ENCODE results near the gene TRPV3.

TRPV3 gene

DNA sequence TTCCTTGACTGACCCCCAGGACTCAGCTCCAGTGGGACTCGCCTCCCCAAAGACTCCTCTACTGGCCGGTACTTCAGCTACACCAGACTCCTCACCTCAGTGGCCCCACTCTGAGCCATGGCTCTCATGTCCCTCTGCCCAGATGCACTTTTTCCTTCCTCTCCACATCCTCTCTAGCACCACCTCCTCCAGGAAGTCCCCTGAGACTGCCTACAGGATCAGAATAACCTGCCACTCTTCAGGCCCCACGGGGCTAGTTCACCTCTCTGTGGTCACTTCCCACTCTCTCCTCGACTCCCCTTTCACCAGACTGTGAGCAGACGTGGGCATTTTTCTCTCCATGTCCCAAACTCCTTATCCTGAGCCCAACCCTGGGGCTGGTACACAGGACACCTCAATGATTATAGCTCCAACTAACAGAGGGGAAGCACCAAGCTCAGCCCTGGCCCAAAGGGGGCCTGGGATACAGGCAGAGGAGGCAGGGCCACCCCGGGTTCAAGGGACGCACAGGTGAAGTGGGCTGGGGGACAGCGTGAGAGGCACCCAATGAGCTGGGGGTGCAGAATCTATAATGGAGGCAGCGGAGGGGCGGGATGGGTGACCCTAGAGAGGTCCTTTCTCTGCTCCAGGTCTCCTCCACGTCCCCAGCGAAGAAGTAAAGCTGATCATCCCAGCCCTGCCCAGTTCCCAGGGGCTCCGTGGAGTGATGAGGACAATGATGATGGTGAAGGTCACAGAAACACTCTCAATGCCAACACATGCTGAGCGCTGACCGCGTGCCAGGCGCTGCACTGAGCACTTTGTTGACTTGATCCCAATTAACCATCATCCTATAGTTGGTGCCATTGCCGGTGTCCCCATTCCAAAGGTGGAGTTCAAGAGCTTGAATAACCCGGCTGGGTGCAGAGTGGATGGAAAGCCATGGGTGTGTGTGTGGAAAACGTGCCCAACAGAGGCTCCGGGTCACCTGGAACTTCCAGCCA is 3.9 kb downstream of the TRPV3 start:
- Histone ChIP-seq H3K9me3 (ENCODE audit: control insufficient read depth, low read length) (no peaks in the 10 kb centered on the region), H3K4me1 (ENCODE audit: control insufficient read depth, insufficient read depth, low read length) (peaks cover 31% of the 10 kb centered on the region), H3K4me3 (ENCODE audit: low read length) (no peak overlapping the region), H3K36me3 (ENCODE audit: control insufficient read depth, insufficient read depth, low read length) (no peaks in the 10 kb centered on the region), H3K9ac (ENCODE audit: low read length) (no peak overlapping the region), H3K27me3 (ENCODE audit: control insufficient read depth, insufficient read depth, low read length) (peaks cover 4% of the 10 kb centered on the region)

DNA sequence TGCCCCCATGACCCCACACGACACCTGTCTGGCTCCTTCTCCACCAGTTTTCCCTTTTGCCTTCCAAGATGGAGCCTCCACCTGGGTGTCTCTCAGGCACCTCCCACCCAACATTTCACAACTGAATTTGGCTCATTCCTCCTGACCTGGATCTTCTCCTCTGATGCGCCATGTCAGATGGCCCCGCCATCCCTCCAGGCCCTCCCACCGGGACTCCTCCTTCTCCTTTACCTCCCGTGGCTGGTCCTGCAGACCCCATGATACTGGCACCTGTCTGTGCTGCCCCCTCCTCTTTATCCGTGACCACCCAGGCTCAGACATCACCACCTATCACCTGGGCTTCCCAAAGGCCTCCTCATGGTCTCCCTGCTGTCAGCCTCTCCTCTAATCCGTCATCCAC is 4.7 kb downstream of the TRPV3 start:
- Histone ChIP-seq H3K4me1 (ENCODE audit: control insufficient read depth, insufficient read depth, low read length) (peaks cover 23% of the 10 kb centered on the region), H3K27me3 (ENCODE audit: control insufficient read depth, insufficient read depth, low read length) (peaks cover 4% of the 10 kb centered on the region), H3K4me3 (ENCODE audit: low read length) (no peak overlapping the region), H3K36me3 (ENCODE audit: control insufficient read depth, insufficient read depth, low read length) (no peaks in the 10 kb centered on the region), H3K9ac (ENCODE audit: low read length) (no peak overlapping the region), H3K9me3 (ENCODE audit: control insufficient read depth, low read length) (no peaks in the 10 kb centered on the region)

DNA sequence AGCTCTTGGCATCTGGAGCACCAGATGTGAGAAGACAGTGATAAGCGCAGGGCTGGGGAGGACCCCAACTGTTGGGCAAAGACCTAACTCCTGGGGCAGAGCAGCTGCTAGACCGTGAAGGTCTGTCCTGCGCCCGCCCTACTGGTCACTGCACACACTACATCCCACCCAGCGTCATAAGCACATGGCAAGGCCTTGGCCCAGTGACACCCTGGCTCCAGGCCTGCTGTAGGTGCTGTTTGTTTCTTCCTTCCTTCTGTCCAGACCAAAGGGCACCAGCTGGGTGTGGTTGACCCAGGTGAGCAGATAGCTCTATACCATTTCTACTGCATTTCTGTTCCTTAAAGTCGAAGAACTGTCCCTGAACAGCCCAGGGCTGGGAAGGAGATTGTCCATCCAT is 6.4 kb downstream of the TRPV3 start:
- H3K4me1 ChIP-seq (ENCODE audit: control insufficient read depth, insufficient read depth, low read length): peaks cover 17% of the 10 kb centered on the region
- H3K4me3 ChIP-seq (ENCODE audit: low read length): no peak overlapping the region
- H3K9me3 ChIP-seq (ENCODE audit: control insufficient read depth, low read length): no peaks in the 10 kb centered on the region
- no peaks in the 10 kb centered on the region for H3K36me3 ChIP-seq (ENCODE audit: control insufficient read depth, insufficient read depth, low read length)
- H3K9ac ChIP-seq (ENCODE audit: low read length): no peak overlapping the region
- H3K27me3 ChIP-seq (ENCODE audit: control insufficient read depth, insufficient read depth, low read length): peaks cover 4% of the 10 kb centered on the region

DNA sequence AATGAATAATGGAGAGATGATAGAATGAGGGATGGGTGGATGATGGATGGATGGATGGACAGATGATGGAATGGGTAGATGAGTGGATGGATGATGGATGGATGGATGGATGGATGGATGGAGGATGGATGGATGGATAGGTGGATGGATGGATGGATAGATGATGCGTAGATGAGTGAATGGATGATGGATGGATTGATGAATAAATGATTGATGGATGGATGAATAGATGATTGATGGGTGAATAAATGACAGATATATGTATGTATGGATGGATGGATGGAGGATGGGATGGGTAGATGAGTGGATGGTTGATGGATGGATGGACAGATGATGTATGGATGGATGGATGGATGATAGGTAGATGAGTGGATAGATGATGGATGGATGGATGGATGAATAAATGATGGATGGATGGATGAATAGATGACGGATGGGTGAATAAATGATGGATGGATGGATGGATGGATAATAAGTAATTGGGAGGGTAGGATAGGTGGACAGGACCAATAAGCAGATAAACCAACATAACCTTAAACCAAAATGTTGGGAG is 7.9 kb downstream of the TRPV3 start:
- no peak overlapping the region for H3K4me3 ChIP-seq (ENCODE audit: low read length)
- no peaks in the 10 kb centered on the region for H3K36me3 ChIP-seq (ENCODE audit: control insufficient read depth, insufficient read depth, low read length)

DNA sequence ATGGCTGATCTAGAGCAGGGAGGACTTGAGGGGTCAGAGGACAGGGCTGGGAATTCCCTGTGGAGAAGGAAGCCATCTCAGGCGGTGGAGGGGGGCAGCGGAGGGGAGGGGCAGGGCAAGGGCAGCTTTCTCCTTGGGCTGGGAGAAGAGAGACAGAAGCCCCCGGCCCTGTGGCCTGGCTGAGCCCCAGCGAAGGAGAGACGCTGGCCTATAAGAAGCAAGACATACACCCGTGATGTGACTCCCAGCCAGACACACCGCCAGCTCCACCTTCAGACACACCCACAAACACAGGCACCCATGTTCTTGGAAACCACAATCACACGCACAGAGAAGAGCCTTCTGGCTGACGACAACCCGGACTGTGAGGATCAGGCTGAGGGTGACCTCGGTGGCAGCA is 10.0 kb downstream of the TRPV3 start:
- Histone ChIP-seq H3K9ac (ENCODE audit: low read length) (no peak overlapping the region), H3K27me3 (ENCODE audit: control insufficient read depth, insufficient read depth, low read length) (no peaks in the 10 kb centered on the region), H3K4me1 (ENCODE audit: control insufficient read depth, insufficient read depth, low read length) (peaks cover 17% of the 10 kb centered on the region), H3K4me3 (ENCODE audit: low read length) (no peak overlapping the region), H3K9me3 (ENCODE audit: control insufficient read depth, low read length) (no peaks in the 10 kb centered on the region), H3K36me3 (ENCODE audit: control insufficient read depth, insufficient read depth, low read length) (no peaks in the 10 kb centered on the region)

More for the DNA sequence above, 7.9 kb downstream of the TRPV3 start:
- H3K9me3 ChIP-seq (ENCODE audit: control insufficient read depth, low read length): no peaks in the 10 kb centered on the region
- H3K27me3 ChIP-seq (ENCODE audit: control insufficient read depth, insufficient read depth, low read length): peaks cover under 1% of the 10 kb centered on the region
- H3K9ac ChIP-seq (ENCODE audit: low read length): no peak overlapping the region
- H3K4me1 ChIP-seq (ENCODE audit: control insufficient read depth, insufficient read depth, low read length): peaks cover 17% of the 10 kb centered on the region

DNA sequence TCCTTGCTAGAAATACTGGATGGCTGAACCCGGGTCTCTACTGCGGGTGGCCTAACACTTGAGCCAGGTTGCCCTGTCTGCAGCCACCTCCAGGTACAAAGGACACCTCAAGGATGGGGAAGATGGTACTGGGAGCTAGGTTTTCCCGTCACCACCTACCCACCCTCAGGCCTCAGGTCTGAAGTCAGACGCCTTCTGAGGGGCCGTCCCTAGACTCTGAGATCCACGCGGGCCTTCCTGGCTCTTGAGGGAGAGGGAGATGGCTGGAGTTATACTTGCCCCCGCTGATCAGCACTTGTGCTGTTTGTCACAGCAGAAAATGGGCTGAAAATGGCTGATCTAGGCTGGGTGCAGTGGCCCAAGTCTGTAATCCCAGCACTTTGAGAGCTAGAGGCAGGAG is 10.6 kb downstream of the TRPV3 start:
- H3K27me3 ChIP-seq (ENCODE audit: control insufficient read depth, insufficient read depth, low read length): no peaks in the 10 kb centered on the region
- H3K36me3 ChIP-seq (ENCODE audit: control insufficient read depth, insufficient read depth, low read length): no peaks in the 10 kb centered on the region
- H3K9ac ChIP-seq (ENCODE audit: low read length): no peak overlapping the region
- H3K9me3 ChIP-seq (ENCODE audit: control insufficient read depth, low read length): no peaks in the 10 kb centered on the region
- H3K4me3 ChIP-seq (ENCODE audit: low read length): no peak overlapping the region
- peaks cover 17% of the 10 kb centered on the region for H3K4me1 ChIP-seq (ENCODE audit: control insufficient read depth, insufficient read depth, low read length)

DNA sequence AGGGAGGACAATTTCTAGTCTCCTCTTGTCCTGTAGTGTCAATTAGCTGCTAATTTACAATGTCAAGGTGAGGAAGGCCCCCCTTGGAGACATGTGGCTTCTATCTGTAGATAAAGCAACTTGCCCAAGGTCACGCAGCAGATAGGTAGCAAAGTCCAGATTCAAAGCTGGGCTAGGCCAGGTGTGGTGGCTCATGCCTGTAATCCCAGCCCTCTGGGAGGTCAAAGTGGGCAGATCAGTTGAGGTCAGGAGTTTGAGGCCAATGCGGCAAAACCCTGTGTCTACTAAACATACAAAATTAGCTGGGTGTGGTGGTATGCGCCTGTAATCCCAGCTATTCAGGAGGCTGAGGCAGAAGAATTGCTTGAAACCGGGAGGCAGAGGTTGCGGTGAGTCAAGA is 11.1 kb downstream of the TRPV3 start:
- no peaks in the 10 kb centered on the region for H3K36me3 ChIP-seq (ENCODE audit: control insufficient read depth, insufficient read depth, low read length)

DNA sequence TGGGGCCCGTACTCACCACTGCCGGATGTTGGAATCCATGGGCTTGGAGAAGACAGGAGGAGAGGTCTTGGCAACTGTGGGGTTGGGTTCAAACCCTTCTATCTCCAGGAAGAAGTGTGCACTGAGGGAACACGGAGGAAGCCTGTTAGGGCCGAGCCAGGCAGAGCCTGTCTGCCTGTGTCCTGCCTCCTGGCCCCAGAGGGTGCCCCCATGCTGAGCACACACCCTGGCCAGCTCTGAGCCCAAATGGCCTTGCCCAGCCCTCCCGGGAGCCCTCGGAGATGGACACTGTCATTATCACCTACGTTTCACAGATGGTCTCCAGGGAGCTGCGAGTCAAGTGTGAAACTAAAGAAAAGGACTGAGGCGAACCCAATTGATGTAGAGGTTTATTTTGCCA is 12.5 kb downstream of the TRPV3 start:
- no peak overlapping the region for H3K9ac ChIP-seq (ENCODE audit: low read length)
- no peak overlapping the region for H3K4me3 ChIP-seq (ENCODE audit: low read length)
- H3K9me3 ChIP-seq (ENCODE audit: control insufficient read depth, low read length): no peaks in the 10 kb centered on the region
- peaks cover 7% of the 10 kb centered on the region for H3K4me1 ChIP-seq (ENCODE audit: control insufficient read depth, insufficient read depth, low read length)
- no peaks in the 10 kb centered on the region for H3K36me3 ChIP-seq (ENCODE audit: control insufficient read depth, insufficient read depth, low read length)
- H3K27me3 ChIP-seq (ENCODE audit: control insufficient read depth, insufficient read depth, low read length): no peaks in the 10 kb centered on the region

More for the DNA sequence above, 11.1 kb downstream of the TRPV3 start:
- Histone ChIP-seq H3K9ac (ENCODE audit: low read length) (no peak overlapping the region), H3K4me3 (ENCODE audit: low read length) (no peak overlapping the region), H3K27me3 (ENCODE audit: control insufficient read depth, insufficient read depth, low read length) (no peaks in the 10 kb centered on the region), H3K4me1 (ENCODE audit: control insufficient read depth, insufficient read depth, low read length) (peaks cover 16% of the 10 kb centered on the region), H3K9me3 (ENCODE audit: control insufficient read depth, low read length) (no peaks in the 10 kb centered on the region)

DNA sequence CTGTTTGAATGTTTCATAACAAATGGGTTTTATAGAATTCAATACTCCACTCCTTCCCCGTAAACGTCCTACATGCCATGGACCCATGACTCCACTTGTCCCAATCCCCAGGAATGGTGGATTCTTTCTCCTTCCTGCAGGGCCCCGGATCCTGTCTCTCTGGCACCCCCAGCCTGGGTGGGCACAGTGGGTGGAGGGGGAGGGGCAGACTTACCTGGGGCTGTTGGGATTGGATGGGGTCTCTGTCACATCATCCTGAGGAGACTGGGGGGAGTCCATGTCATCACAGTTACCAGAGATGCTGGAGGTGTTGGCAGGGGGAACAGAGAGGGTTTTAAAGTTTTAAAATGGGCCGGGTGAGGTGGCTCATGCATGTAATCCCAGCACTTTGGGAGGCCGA is 13.2 kb downstream of the TRPV3 start:
- H3K36me3 ChIP-seq (ENCODE audit: control insufficient read depth, insufficient read depth, low read length): no peaks in the 10 kb centered on the region
- H3K4me3 ChIP-seq (ENCODE audit: low read length): no peak overlapping the region
- no peak overlapping the region for H3K9ac ChIP-seq (ENCODE audit: low read length)
- no peaks in the 10 kb centered on the region for H3K27me3 ChIP-seq (ENCODE audit: control insufficient read depth, insufficient read depth, low read length)
- H3K4me1 ChIP-seq (ENCODE audit: control insufficient read depth, insufficient read depth, low read length): peaks cover 7% of the 10 kb centered on the region
- H3K9me3 ChIP-seq (ENCODE audit: control insufficient read depth, low read length): no peaks in the 10 kb centered on the region

DNA sequence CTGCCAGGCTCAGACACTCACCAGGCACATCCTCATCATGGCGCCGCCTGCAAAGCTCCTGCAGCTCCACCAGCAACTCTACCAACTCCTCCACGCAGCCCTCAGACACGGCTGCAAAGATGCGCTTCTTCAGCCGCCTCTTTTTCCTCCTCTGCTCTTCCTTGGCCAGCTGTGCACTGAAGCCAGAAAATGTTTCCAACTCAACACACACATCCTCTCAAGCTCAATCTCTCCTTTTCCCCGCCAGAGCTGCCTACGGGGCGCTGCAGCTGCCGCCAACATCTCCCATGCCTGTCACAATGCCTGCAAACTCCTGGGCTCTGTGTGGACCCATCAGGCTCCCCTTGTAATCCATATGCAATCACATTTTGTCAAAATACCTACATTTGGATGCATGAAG is 14.2 kb downstream of the TRPV3 start:
- Histone ChIP-seq H3K4me3 (ENCODE audit: low read length) (no peak overlapping the region), H3K27me3 (ENCODE audit: control insufficient read depth, insufficient read depth, low read length) (no peaks in the 10 kb centered on the region), H3K9me3 (ENCODE audit: control insufficient read depth, low read length) (no peaks in the 10 kb centered on the region), H3K4me1 (ENCODE audit: control insufficient read depth, insufficient read depth, low read length) (peaks cover 7% of the 10 kb centered on the region), H3K9ac (ENCODE audit: low read length) (no peak overlapping the region), H3K36me3 (ENCODE audit: control insufficient read depth, insufficient read depth, low read length) (no peaks in the 10 kb centered on the region)

DNA sequence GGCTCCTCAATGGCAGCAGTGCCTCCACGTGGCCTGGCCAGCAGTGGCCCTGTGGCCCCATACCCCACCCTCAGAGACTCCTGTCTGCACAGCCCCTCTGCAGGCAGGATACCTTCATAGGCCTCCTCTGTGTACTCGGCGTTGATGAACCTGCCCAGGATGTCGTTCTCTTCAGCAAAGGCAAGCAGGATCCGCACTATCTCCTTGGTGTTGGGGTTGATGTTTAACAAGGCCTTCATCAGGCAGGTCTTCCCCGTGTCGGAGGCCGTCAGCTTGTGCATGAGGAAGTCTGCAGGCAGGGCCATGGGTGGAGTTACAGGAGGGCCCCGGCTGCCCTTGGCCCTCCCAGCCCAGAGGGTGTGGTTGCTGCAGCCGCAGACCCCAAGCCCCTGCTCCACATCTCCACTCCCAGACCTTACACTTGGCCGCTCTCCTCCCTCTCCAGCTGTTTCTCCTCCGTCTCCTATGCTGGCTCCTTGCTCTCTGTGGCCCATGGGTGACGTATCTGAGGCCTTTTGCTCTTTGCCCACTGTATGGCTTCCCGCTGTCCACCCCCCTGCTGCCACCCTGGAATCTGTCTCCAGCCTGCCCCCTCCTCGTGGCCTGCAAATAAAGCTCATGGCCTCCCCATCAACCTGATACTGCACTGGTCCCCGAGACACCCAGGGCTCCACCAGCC is 15.1 kb downstream of the TRPV3 start:
- no peaks in the 10 kb centered on the region for H3K27me3 ChIP-seq (ENCODE audit: control insufficient read depth, insufficient read depth, low read length)
- H3K4me1 ChIP-seq (ENCODE audit: control insufficient read depth, insufficient read depth, low read length): peaks cover 7% of the 10 kb centered on the region
- no peaks in the 10 kb centered on the region for H3K36me3 ChIP-seq (ENCODE audit: control insufficient read depth, insufficient read depth, low read length)
- no peaks in the 10 kb centered on the region for H3K9me3 ChIP-seq (ENCODE audit: control insufficient read depth, low read length)
- H3K9ac ChIP-seq (ENCODE audit: low read length): no peak overlapping the region
- H3K4me3 ChIP-seq (ENCODE audit: low read length): no peak overlapping the region

All from mucosa of stomach (tissue), 1 donor.